GM23338 (cell line): Measurements from ENCODE around the gene KIF19.

Experiments used
- CREB1 ChIP-seq: fragments of 250-450 bp; sonication (Bioruptor Pico); IDR thresholded peaks from 2 replicates; pipeline ENCODE4 v1.5.0; 2020; ENCODE audit warnings: low read depth, mild to moderate bottlenecking, moderate library complexity
- EZH2 ChIP-seq: fragments of 200-600 bp; sonication (generic); IDR thresholded peaks from one replicate; pipeline ENCODE4 v1.8.0; 2017; ENCODE audit warnings: antibody characterized with exemption, mild to moderate bottlenecking, low read depth; ENCODE audit not compliant: unreplicated experiment
- EZH2phosphoT487 ChIP-seq: fragments of 200-600 bp; sonication (generic); IDR thresholded peaks from one replicate; pipeline ENCODE4 v1.8.1; 2018; ENCODE audit warnings: antibody characterized with exemption; ENCODE audit not compliant: unreplicated experiment
- JUNB ChIP-seq: IDR thresholded peaks from one replicate; pipeline ENCODE4 v1.6.1; 2016; ENCODE audit warnings: antibody characterized with exemption; ENCODE audit not compliant: unreplicated experiment
- NANOG ChIP-seq: IDR thresholded peaks from 2 replicates; pipeline ENCODE4 v1.6.1; 2016; ENCODE audit warnings: antibody characterized with exemption, borderline replicate concordance
- POLR2AphosphoS5 ChIP-seq: IDR thresholded peaks from 2 replicates; pipeline ENCODE4 v1.6.1; 2016; ENCODE audit warnings: antibody characterized with exemption, low read depth
- STAT1 ChIP-seq: IDR thresholded peaks from one replicate; pipeline ENCODE4 v1.6.1; 2016; ENCODE audit warnings: antibody characterized with exemption; ENCODE audit not compliant: unreplicated experiment
- ZNF114 ChIP-seq: fragments of 250-450 bp; sonication (Bioruptor Pico); IDR thresholded peaks from 2 replicates; pipeline ENCODE4 v1.5.0; 2020; ENCODE audit warnings: mild to moderate bottlenecking, moderate library complexity
- ZNF331 ChIP-seq: fragments of 250-450 bp; sonication (Bioruptor Pico); IDR thresholded peaks from 2 replicates; pipeline ENCODE4 v1.5.0; 2020; ENCODE audit warnings: low read depth, mild to moderate bottlenecking, moderate library complexity
- TF ChIP-seq, protein P1 (sequence below), 2 experiments: fragments of 200-600 bp in 1 of 2; sonication (generic) in 1 of 2; conservative IDR thresholded peaks; 2 replicates each; pipeline versions ENCODE4 v1.5.1 to v1.6.1; 2016 to 2017; ENCODE audit warnings: antibody characterized with exemption in 2 of 2, low read depth in 2 of 2, mild to moderate bottlenecking in 2 of 2, moderate library complexity in 1 of 2
- TF ChIP-seq, protein P2 (sequence below): IDR thresholded peaks from 2 replicates; pipeline ENCODE4 v1.6.1; 2016; ENCODE audit warnings: antibody characterized with exemption
- TF ChIP-seq, protein P3 (sequence below): IDR thresholded peaks from one replicate; pipeline ENCODE4 v1.6.1; 2018; ENCODE audit warnings: antibody characterized with exemption; ENCODE audit not compliant: unreplicated experiment
- TF ChIP-seq, protein P4 (sequence below): fragments of 250-450 bp; sonication (Bioruptor Pico); IDR thresholded peaks from 2 replicates; pipeline ENCODE4 v1.5.0; 2020; ENCODE audit warnings: mild to moderate bottlenecking, moderate library complexity

DNA sequence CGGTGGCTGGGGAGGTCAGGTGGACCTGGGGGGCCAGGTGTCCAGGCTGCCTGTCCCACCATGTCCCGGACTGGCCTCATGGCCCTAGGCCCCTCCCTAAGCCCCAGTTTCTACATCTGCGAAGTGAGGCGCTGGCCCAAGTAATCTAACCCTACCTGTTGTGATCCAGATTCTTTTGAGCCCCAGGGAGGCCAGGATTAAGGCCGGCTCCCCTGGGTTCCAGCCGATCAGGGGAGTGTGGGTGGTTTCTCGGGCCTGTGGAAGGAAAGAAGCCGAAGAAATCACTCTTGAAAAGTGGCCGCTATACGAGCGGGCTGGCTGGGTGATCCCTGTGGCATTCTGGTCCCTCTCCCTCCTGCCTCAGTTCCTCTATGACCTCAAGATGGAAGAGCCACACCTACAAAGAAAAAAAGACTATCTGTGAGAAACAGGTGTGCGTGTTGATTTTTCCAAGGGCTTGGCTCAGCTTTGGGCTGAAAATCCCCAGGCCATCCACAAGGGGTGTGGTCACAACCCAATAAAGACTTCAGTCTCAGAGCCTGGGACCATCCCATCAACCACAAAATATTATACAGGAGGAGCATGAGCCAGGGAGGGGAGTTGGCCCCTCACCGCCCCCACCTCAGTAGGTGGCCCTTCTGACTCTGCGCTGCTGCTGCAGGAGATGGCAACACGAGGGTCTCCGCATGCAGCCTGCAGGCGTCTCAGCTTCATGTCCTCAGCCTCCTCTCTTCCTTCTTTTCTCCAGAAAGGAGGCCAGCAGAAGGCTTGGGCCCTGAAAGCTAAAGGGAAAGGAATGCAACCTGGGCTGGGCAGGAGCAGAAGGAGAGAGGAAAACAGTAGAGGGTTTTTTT, 61.6 kb downstream of the KIF19 start:
- TF ChIP-seq, protein P1, sequence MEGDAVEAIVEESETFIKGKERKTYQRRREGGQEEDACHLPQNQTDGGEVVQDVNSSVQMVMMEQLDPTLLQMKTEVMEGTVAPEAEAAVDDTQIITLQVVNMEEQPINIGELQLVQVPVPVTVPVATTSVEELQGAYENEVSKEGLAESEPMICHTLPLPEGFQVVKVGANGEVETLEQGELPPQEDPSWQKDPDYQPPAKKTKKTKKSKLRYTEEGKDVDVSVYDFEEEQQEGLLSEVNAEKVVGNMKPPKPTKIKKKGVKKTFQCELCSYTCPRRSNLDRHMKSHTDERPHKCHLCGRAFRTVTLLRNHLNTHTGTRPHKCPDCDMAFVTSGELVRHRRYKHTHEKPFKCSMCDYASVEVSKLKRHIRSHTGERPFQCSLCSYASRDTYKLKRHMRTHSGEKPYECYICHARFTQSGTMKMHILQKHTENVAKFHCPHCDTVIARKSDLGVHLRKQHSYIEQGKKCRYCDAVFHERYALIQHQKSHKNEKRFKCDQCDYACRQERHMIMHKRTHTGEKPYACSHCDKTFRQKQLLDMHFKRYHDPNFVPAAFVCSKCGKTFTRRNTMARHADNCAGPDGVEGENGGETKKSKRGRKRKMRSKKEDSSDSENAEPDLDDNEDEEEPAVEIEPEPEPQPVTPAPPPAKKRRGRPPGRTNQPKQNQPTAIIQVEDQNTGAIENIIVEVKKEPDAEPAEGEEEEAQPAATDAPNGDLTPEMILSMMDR (conservative IDR thresholded peaks at IDR 0.05; ENCODE audit: low read depth in 2 of 2) = peak in 1 of 2 experiments; percentile 27; a peak in 2 of 4 replicates
- TF ChIP-seq EZH2phosphoT487 = no peak
- no peak for TF ChIP-seq NANOG
- TF ChIP-seq, protein P2, sequence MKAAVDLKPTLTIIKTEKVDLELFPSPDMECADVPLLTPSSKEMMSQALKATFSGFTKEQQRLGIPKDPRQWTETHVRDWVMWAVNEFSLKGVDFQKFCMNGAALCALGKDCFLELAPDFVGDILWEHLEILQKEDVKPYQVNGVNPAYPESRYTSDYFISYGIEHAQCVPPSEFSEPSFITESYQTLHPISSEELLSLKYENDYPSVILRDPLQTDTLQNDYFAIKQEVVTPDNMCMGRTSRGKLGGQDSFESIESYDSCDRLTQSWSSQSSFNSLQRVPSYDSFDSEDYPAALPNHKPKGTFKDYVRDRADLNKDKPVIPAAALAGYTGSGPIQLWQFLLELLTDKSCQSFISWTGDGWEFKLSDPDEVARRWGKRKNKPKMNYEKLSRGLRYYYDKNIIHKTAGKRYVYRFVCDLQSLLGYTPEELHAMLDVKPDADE = no peak
- no peak for TF ChIP-seq CREB1 (CRISPR knock-in tag)
- TF ChIP-seq EZH2 = no peak
- no peak for TF ChIP-seq POLR2AphosphoS5
- TF ChIP-seq JUNB = no peak
- TF ChIP-seq, protein P3, sequence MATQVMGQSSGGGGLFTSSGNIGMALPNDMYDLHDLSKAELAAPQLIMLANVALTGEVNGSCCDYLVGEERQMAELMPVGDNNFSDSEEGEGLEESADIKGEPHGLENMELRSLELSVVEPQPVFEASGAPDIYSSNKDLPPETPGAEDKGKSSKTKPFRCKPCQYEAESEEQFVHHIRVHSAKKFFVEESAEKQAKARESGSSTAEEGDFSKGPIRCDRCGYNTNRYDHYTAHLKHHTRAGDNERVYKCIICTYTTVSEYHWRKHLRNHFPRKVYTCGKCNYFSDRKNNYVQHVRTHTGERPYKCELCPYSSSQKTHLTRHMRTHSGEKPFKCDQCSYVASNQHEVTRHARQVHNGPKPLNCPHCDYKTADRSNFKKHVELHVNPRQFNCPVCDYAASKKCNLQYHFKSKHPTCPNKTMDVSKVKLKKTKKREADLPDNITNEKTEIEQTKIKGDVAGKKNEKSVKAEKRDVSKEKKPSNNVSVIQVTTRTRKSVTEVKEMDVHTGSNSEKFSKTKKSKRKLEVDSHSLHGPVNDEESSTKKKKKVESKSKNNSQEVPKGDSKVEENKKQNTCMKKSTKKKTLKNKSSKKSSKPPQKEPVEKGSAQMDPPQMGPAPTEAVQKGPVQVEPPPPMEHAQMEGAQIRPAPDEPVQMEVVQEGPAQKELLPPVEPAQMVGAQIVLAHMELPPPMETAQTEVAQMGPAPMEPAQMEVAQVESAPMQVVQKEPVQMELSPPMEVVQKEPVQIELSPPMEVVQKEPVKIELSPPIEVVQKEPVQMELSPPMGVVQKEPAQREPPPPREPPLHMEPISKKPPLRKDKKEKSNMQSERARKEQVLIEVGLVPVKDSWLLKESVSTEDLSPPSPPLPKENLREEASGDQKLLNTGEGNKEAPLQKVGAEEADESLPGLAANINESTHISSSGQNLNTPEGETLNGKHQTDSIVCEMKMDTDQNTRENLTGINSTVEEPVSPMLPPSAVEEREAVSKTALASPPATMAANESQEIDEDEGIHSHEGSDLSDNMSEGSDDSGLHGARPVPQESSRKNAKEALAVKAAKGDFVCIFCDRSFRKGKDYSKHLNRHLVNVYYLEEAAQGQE = no peak
- no peak for TF ChIP-seq ZNF114 (CRISPR knock-in tag)
- no peak for TF ChIP-seq STAT1
- TF ChIP-seq, protein P4, sequence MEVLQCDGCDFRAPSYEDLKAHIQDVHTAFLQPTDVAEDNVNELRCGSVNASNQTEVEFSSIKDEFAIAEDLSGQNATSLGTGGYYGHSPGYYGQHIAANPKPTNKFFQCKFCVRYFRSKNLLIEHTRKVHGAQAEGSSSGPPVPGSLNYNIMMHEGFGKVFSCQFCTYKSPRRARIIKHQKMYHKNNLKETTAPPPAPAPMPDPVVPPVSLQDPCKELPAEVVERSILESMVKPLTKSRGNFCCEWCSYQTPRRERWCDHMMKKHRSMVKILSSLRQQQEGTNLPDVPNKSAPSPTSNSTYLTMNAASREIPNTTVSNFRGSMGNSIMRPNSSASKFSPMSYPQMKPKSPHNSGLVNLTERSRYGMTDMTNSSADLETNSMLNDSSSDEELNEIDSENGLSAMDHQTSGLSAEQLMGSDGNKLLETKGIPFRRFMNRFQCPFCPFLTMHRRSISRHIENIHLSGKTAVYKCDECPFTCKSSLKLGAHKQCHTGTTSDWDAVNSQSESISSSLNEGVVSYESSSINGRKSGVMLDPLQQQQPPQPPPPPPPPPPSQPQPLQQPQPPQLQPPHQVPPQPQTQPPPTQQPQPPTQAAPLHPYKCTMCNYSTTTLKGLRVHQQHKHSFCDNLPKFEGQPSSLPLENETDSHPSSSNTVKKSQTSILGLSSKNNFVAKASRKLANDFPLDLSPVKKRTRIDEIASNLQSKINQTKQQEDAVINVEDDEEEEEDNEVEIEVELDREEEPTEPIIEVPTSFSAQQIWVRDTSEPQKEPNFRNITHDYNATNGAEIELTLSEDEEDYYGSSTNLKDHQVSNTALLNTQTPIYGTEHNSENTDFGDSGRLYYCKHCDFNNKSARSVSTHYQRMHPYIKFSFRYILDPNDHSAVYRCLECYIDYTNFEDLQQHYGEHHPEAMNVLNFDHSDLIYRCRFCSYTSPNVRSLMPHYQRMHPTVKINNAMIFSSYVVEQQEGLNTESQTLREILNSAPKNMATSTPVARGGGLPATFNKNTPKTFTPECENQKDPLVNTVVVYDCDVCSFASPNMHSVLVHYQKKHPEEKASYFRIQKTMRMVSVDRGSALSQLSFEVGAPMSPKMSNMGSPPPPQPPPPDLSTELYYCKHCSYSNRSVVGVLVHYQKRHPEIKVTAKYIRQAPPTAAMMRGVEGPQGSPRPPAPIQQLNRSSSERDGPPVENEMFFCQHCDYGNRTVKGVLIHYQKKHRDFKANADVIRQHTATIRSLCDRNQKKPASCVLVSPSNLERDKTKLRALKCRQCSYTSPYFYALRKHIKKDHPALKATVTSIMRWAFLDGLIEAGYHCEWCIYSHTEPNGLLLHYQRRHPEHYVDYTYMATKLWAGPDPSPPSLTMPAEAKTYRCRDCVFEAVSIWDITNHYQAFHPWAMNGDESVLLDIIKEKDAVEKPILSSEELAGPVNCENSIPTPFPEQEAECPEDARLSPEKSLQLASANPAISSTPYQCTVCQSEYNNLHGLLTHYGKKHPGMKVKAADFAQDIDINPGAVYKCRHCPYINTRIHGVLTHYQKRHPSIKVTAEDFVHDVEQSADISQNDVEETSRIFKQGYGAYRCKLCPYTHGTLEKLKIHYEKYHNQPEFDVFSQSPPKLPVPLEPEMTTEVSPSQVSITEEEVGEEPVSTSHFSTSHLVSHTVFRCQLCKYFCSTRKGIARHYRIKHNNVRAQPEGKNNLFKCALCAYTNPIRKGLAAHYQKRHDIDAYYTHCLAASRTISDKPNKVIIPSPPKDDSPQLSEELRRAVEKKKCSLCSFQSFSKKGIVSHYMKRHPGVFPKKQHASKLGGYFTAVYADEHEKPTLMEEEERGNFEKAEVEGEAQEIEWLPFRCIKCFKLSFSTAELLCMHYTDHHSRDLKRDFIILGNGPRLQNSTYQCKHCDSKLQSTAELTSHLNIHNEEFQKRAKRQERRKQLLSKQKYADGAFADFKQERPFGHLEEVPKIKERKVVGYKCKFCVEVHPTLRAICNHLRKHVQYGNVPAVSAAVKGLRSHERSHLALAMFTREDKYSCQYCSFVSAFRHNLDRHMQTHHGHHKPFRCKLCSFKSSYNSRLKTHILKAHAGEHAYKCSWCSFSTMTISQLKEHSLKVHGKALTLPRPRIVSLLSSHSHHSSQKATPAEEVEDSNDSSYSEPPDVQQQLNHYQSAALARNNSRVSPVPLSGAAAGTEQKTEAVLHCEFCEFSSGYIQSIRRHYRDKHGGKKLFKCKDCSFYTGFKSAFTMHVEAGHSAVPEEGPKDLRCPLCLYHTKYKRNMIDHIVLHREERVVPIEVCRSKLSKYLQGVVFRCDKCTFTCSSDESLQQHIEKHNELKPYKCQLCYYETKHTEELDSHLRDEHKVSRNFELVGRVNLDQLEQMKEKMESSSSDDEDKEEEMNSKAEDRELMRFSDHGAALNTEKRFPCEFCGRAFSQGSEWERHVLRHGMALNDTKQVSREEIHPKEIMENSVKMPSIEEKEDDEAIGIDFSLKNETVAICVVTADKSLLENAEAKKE (CRISPR knock-in tag) = no peak
- TF ChIP-seq ZNF331 (CRISPR knock-in tag) = no peak
